ENCODE data around the gene ANKH.

Gene ANKH

GRCh38 chr5:14757850-14758249, 113.7 kb downstream of the ANKH start:
- H3K27me3 ChIP-seq (ENCODE audit: control insufficient read depth, low read length) = no peaks in the 10 kb centered on the region
- peaks cover 19% of the 10 kb centered on the region for H3K79me2 ChIP-seq (ENCODE audit: control insufficient read depth, low read length)
- H3K4me1 ChIP-seq (ENCODE audit: control insufficient read depth, low read length) = peaks cover 28% of the 10 kb centered on the region
- H3F3A ChIP-seq (ENCODE audit: control insufficient read depth, insufficient read depth) = 0 out of 2 replicates have a peak, but pooled peaks cover 2% of the 10 kb centered on the region
- TF ChIP-seq, protein P1, sequence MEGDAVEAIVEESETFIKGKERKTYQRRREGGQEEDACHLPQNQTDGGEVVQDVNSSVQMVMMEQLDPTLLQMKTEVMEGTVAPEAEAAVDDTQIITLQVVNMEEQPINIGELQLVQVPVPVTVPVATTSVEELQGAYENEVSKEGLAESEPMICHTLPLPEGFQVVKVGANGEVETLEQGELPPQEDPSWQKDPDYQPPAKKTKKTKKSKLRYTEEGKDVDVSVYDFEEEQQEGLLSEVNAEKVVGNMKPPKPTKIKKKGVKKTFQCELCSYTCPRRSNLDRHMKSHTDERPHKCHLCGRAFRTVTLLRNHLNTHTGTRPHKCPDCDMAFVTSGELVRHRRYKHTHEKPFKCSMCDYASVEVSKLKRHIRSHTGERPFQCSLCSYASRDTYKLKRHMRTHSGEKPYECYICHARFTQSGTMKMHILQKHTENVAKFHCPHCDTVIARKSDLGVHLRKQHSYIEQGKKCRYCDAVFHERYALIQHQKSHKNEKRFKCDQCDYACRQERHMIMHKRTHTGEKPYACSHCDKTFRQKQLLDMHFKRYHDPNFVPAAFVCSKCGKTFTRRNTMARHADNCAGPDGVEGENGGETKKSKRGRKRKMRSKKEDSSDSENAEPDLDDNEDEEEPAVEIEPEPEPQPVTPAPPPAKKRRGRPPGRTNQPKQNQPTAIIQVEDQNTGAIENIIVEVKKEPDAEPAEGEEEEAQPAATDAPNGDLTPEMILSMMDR (IDR thresholded peaks at IDR 0.05; ENCODE audit: low read depth, low read length, poor library complexity, severe bottlenecking) = no peak
- no peak for TF ChIP-seq EZH2phosphoT487 (IDR thresholded peaks at IDR 0.05; ENCODE audit: borderline replicate concordance, low read length)
- H3K4me3 ChIP-seq (ENCODE audit: low read length) = no peak overlapping the region
- peaks cover 22% of the 10 kb centered on the region for H3K36me3 ChIP-seq (ENCODE audit: control insufficient read depth, low read length)
- H4K20me1 ChIP-seq (ENCODE audit: control insufficient read depth, insufficient read depth, low read depth, low read length) = no peaks in the 10 kb centered on the region
- no peaks in the 10 kb centered on the region for H3K9me3 ChIP-seq (ENCODE audit: control insufficient read depth, insufficient read depth, low read length)
- H3K27ac ChIP-seq (ENCODE audit: low read depth, low read length) = no peak overlapping the region
- H3K9me2 ChIP-seq (replicated peaks; ENCODE audit: control insufficient read depth, low read length) = no peaks in the 10 kb centered on the region
- no peak overlapping the region for H3K4me2 ChIP-seq (ENCODE audit: low read length)

GRCh38 chr5:14756478-14756877, 115.1 kb downstream of the ANKH start:
- Histone ChIP-seq H3F3A (ENCODE audit: control insufficient read depth, insufficient read depth) (no peaks in the 10 kb centered on the region), H3K9me2 (replicated peaks; ENCODE audit: control insufficient read depth, low read length) (no peaks in the 10 kb centered on the region), H3K79me2 (ENCODE audit: control insufficient read depth, low read length) (peaks cover 8% of the 10 kb centered on the region), H3K36me3 (ENCODE audit: control insufficient read depth, low read length) (peaks cover 25% of the 10 kb centered on the region), H3K4me2 (ENCODE audit: low read length) (no peak overlapping the region), H3K9me3 (ENCODE audit: control insufficient read depth, insufficient read depth, low read length) (no peaks in the 10 kb centered on the region), H3K27me3 (ENCODE audit: control insufficient read depth, low read length) (no peaks in the 10 kb centered on the region), H3K27ac (ENCODE audit: low read depth, low read length) (no peak overlapping the region), H4K20me1 (ENCODE audit: control insufficient read depth, insufficient read depth, low read depth, low read length) (no peaks in the 10 kb centered on the region), H3K4me3 (ENCODE audit: low read length) (no peak overlapping the region), H3K4me1 (ENCODE audit: control insufficient read depth, low read length) (peaks cover 17% of the 10 kb centered on the region)
- TF ChIP-seq, protein P1 (IDR thresholded peaks at IDR 0.05; ENCODE audit: low read depth, low read length, poor library complexity, severe bottlenecking) = no peak
- TF ChIP-seq EZH2phosphoT487 (IDR thresholded peaks at IDR 0.05; ENCODE audit: borderline replicate concordance, low read length) = no peak

DNA sequence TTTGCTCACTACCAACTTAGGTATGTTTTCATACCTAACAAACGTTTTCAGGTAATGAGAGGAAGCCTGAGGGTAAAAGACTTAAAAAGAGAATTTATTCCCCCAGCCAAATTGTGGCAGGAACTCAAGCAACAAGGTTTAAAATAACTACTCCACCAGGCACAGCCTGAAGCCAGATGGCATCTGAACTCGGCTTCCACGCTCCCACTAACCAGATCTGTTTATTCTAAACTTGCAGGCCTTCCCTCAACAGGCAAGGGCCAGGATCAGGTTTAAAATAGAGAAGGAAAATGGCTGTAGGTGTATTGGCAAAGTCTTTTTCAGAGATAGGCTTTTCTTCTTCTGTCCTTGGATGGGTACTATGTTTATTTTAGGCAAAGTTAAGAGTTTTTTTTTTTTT, 117.6 kb downstream of the ANKH start:
- Histone ChIP-seq H3K4me2 (ENCODE audit: low read length) (no peak overlapping the region), H3K36me3 (ENCODE audit: control insufficient read depth, low read length) (peaks cover 41% of the 10 kb centered on the region), H3K27me3 (ENCODE audit: control insufficient read depth, low read length) (no peaks in the 10 kb centered on the region), H3F3A (ENCODE audit: control insufficient read depth, insufficient read depth) (no peaks in the 10 kb centered on the region), H3K4me3 (ENCODE audit: low read length) (no peak overlapping the region), H3K79me2 (ENCODE audit: control insufficient read depth, low read length) (no peaks in the 10 kb centered on the region), H4K20me1 (ENCODE audit: control insufficient read depth, insufficient read depth, low read depth, low read length) (no peaks in the 10 kb centered on the region), H3K27ac (ENCODE audit: low read depth, low read length) (no peak overlapping the region), H3K4me1 (ENCODE audit: control insufficient read depth, low read length) (peaks cover 7% of the 10 kb centered on the region; the same call in 1 of the 2 replicates), H3K9me2 (replicated peaks; ENCODE audit: control insufficient read depth, low read length) (no peaks in the 10 kb centered on the region), H3K9me3 (ENCODE audit: control insufficient read depth, insufficient read depth, low read length) (no peaks in the 10 kb centered on the region)
- TF ChIP-seq, protein P1 (IDR thresholded peaks at IDR 0.05; ENCODE audit: low read depth, low read length, poor library complexity, severe bottlenecking) = no peak
- no peak for TF ChIP-seq EZH2phosphoT487 (IDR thresholded peaks at IDR 0.05; ENCODE audit: borderline replicate concordance, low read length)

All from DOHH2 (cell line).